ENCODE measurements around the gene TRPM3.

- no peak for TF ChIP-seq CTCF (IDR thresholded peaks at IDR 0.05)
- TF ChIP-seq POLR2A (IDR thresholded peaks at IDR 0.05), result no peak
Observed at GRCh38 chr9:70835323-70835722, 286.1 kb downstream of the TRPM3 start.
